Endothelial cell of umbilical vein (primary cell): Measurements from ENCODE around the gene DLGAP1. TPM values are rescaled to one million over a fixed set of nuclear protein-coding genes. Genes with fewer than 3 reads are reported as not detected.

Experiments
- BruUV-seq: library from RNA; stranded (reverse); fragments of 400-500 nt; replicated peaks from 2 replicates; lab custom pipeline; 2021; lab: Mats Ljungman, UMichigan
- CTCF ChIA-PET: fragments of 300-600, 350-600 bp; sonication (Branson Sonifier 250); formaldehyde crosslinking; loops from one replicate; lab custom pipeline; 2021; ENCODE audit warnings: antibody characterized with exemption, inconsistent platforms; lab: Charles Lee
- POLR2A ChIA-PET: fragments of 300-600, 350-600 bp; sonication (Branson Sonifier 250); formaldehyde crosslinking; loops from one replicate; lab custom pipeline; 2021; ENCODE audit warnings: antibody characterized with exemption, inconsistent platforms; lab: Charles Lee
- DNase-seq: peaks from one replicate; pipeline ENCODE4 v3.0.0-alpha.2; 2011; ENCODE audit warnings: low read depth, low spot score
- FAIRE-seq: peaks from 2 replicates; lab custom pipeline; 2011; peaks lifted over from hg19 to GRCh38; lab: Jason Lieb, UNC
- H2AFZ ChIP-seq: 2 replicates; pipeline ENCODE4 v1.6.0; 2012; ENCODE audit warnings: low read depth, low read length, control low read depth, inconsistent platforms
- H3K27ac ChIP-seq: 2 replicates; pipeline ENCODE4 v1.5.1; 2011; ENCODE audit warnings: low read depth, mild to moderate bottlenecking, control low read depth, low read length, moderate library complexity; ENCODE audit not compliant: insufficient read depth
- H3K27me3 ChIP-seq, 2 experiments: 2 replicates each; pipeline versions ENCODE4 v1.6.0 to v1.6.1; 2011; ENCODE audit warnings: low read length in 2 of 2, mixed read lengths in 1 of 2; ENCODE audit not compliant: control insufficient read depth in 2 of 2, insufficient read depth in 2 of 2
- H3K36me3 ChIP-seq, 2 experiments: 2 replicates in 1 of 2; 3 replicates in 1 of 2; pipeline ENCODE4 v1.5.1; 2011; ENCODE audit warnings: low read length in 2 of 2, mild to moderate bottlenecking in 1 of 2, moderate library complexity in 1 of 2; ENCODE audit not compliant: control insufficient read depth in 2 of 2, insufficient read depth in 2 of 2; ENCODE audit errors: extremely low read depth in 1 of 2
- H3K4me1 ChIP-seq: 3 replicates; pipeline ENCODE4 v1.5.1; 2011; ENCODE audit warnings: mild to moderate bottlenecking, low read length; ENCODE audit not compliant: control insufficient read depth, insufficient read depth; ENCODE audit errors: extremely low read depth
- H3K4me2 ChIP-seq: 2 replicates; pipeline ENCODE4 v1.6.1; 2011; ENCODE audit warnings: low read length, control low read depth, mixed read lengths; ENCODE audit not compliant: insufficient read depth
- H3K4me3 ChIP-seq, 3 experiments: fragments of 200-600 bp in 1 of 3; sonication (generic), shearing (Covaris generic) in 1 of 3; replicated peaks in 1 of 3; 2 replicates each; pipeline ENCODE4 v1.5.1; 2011 to 2016; ENCODE audit warnings: control low read depth in 3 of 3, low read length in 3 of 3, mild to moderate bottlenecking in 2 of 3, inconsistent platforms in 1 of 3, low read depth in 1 of 3, moderate library complexity in 1 of 3; ENCODE audit not compliant: insufficient read depth in 1 of 3
- H3K79me2 ChIP-seq: 2 replicates; pipeline ENCODE4 v1.6.0; 2012; ENCODE audit warnings: low read length, inconsistent platforms; ENCODE audit not compliant: control insufficient read depth, insufficient read depth
- H3K9ac ChIP-seq: replicated peaks from 2 replicates; pipeline ENCODE3; 2011; ENCODE audit warnings: low read length, control low read depth; ENCODE audit not compliant: insufficient read depth; ENCODE audit errors: extremely low read depth
- H3K9me1 ChIP-seq: replicated peaks from 3 replicates; pipeline ENCODE4 v1.6.0; 2011; ENCODE audit warnings: mild to moderate bottlenecking, low read length; ENCODE audit not compliant: control insufficient read depth, insufficient read depth; ENCODE audit errors: extremely low read depth
- H3K9me3 ChIP-seq: replicated peaks from 2 replicates; pipeline ENCODE4 v1.5.1; 2012; ENCODE audit warnings: low read length, inconsistent platforms; ENCODE audit not compliant: control insufficient read depth, insufficient read depth
- H4K20me1 ChIP-seq: replicated peaks from 2 replicates; pipeline ENCODE3; 2011; ENCODE audit warnings: mild to moderate bottlenecking, low read length; ENCODE audit not compliant: control insufficient read depth, insufficient read depth; ENCODE audit errors: extremely low read depth
- EZH2 ChIP-seq: IDR thresholded peaks from 2 replicates; pipeline ENCODE4 v1.6.1; 2012; ENCODE audit warnings: borderline replicate concordance, low read depth, mild to moderate bottlenecking, moderate library complexity, low read length, inconsistent platforms; ENCODE audit not compliant: severe bottlenecking
- FOS ChIP-seq: IDR thresholded peaks from 2 replicates; pipeline ENCODE4 v1.6.1; 2011; ENCODE audit warnings: mild to moderate bottlenecking, low read length, moderate library complexity, borderline replicate concordance; ENCODE audit not compliant: insufficient read depth
- GATA2 ChIP-seq: IDR thresholded peaks from 2 replicates; pipeline ENCODE4 v1.7.0; 2011; ENCODE audit warnings: low read depth, mild to moderate bottlenecking, moderate library complexity, mixed read lengths, low read length; ENCODE audit not compliant: insufficient read length, insufficient read depth
- JUN ChIP-seq: IDR thresholded peaks from 2 replicates; pipeline ENCODE4 v1.6.1; 2011; ENCODE audit warnings: borderline replicate concordance, low read depth; ENCODE audit not compliant: insufficient read length, insufficient read depth
- MYC ChIP-seq: IDR thresholded peaks from one replicate; pipeline ENCODE4 v1.6.1; 2011; ENCODE audit warnings: mild to moderate bottlenecking, low read depth, low read length
- POLR2A ChIP-seq: IDR thresholded peaks from 2 replicates; pipeline ENCODE4 v1.6.1; 2012; ENCODE audit warnings: low read depth, mild to moderate bottlenecking, control low read depth, low read length
- POLR2AphosphoS5 ChIP-seq: IDR thresholded peaks from 2 replicates; pipeline ENCODE4 v1.6.1; 2012; ENCODE audit warnings: low read depth, mild to moderate bottlenecking, control low read depth, low read length, moderate library complexity; ENCODE audit not compliant: insufficient read depth
- dilution Hi-C: fragments of 300-500 bp; cut with MboI; formaldehyde crosslinking; loops from one replicate; pipeline ENCODE4 v1.15.0; 2019; ENCODE audit warnings: low sequenced_read_pairs; ENCODE audit not compliant: extremely low pct_ligation_motif_present
- intact Hi-C: fragments of 100-400 bp; cut with micrococcal nuclease; formaldehyde crosslinking; loops from one replicate; pipeline ENCODE4 v1.10.0; 2022
- polyA plus RNA-seq, 4 experiments: library from polyadenylated mRNA; depleted of rRNA in 3 of 4; stranded (reverse) in 3 of 4; unstranded in 1 of 4; fragments of >200 nt; gene quantifications; 2 replicates each; pipeline versions ENCODE4 v1.2.1 to v1.2.3, GENCODE V29; 2011 to 2012; ENCODE audit warnings: missing spikeins in 1 of 4
- total RNA-seq: library from RNA; stranded (reverse); gene quantifications from 2 replicates; pipeline ENCODE4 v1.2.3, GENCODE V29; 2021
- TF ChIP-seq, protein P1 (sequence below): IDR thresholded peaks from 2 replicates; pipeline ENCODE4 v1.6.1; 2011; ENCODE audit not compliant: insufficient read depth, insufficient read length
- TF ChIP-seq, protein P2 (sequence below), 2 donors: IDR thresholded peaks; 1 replicate in 1 of 2; 2 replicates in 1 of 2; pipeline ENCODE4 v1.5.1; 2011; ENCODE audit warnings: low read length in 2 of 2, mild to moderate bottlenecking in 2 of 2, moderate library complexity in 2 of 2, control low read depth in 1 of 2, inconsistent platforms in 1 of 2, low read depth in 1 of 2; ENCODE audit not compliant: insufficient read depth in 1 of 2; ENCODE audit errors: extremely low read depth in 1 of 2

The DLGAP1 gene
- total and polyA plus RNA-seq, 2 donors (not counting 3 experiments of a cell fraction or from before 2014, with no cell fraction given): 0.04 TPM; not detected in 1

DNA sequence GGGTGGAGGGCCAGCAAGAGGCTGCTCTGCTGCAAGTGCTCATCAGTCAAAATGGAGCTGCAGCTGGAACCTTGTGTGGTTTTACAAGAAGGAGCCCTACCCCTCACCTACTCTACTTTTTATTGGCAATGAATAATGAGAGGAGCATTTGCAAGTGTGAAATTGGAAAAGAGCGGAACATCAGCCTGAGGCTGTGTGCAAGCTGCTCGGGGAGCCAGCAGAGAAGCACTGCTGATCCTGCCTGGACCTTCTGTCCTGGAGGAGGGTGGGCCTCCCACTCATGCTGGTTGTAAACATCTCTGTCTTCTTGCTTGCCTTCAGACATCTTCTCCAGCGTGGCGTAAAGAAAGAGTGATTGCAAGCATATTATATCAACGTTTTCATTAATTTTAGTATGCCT is 256.2 kb downstream of the DLGAP1 start:
- POLR2A ChIA-PET: no interaction called here
- H3K9me1 ChIP-seq: no peaks in the 10 kb centered on the region
- no peaks in the 10 kb centered on the region for H3K36me3 ChIP-seq
- intact Hi-C loops: no loop called here
- no peak overlapping the region for H2AFZ ChIP-seq
- H3K9ac ChIP-seq: no peak overlapping the region
- H3K27ac ChIP-seq: no peak overlapping the region
- dilution Hi-C loops: no loop called here
- H3K4me2 ChIP-seq: no peak overlapping the region
- H3K4me1 ChIP-seq: no peaks in the 10 kb centered on the region
- H4K20me1 ChIP-seq: no peaks in the 10 kb centered on the region
- no TSS peak for BruUV-seq
- CTCF ChIA-PET: no interaction called here
- no peaks in the 10 kb centered on the region for H3K79me2 ChIP-seq
- TF ChIP-seq FOS (no peak), JUN (no peak), POLR2A (no peak), MYC (no peak), EZH2 (no peak)
- TF ChIP-seq, protein P1, sequence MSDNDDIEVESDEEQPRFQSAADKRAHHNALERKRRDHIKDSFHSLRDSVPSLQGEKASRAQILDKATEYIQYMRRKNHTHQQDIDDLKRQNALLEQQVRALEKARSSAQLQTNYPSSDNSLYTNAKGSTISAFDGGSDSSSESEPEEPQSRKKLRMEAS: no peak
- DNase-seq (no peak), FAIRE-seq (no peak)
- no peaks in the 10 kb centered on the region for H3K27me3 ChIP-seq
- H3K4me3 ChIP-seq: no peak overlapping the region
- H3K9me3 ChIP-seq: no peaks in the 10 kb centered on the region

DNA sequence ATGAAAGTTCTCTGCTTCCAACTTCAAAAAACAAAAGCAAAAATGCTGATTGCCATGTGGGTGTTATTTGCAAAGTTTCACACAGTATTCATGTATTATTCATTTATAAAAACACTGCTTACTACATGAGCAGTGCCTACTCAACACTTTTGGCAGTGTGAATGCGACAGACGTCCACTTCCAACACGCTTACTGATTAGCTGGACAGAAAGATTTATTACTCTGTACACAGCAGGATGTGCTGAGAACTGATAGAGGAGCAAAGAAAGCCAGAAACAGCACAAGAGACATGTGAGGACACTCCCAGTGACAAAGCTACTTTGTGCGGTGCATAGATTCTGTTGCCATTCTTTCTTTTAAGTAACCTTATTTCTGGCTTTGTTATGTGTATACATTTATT is 258.8 kb downstream of the DLGAP1 start:
- dilution Hi-C loops: no loop called here
- Histone ChIP-seq H3K27me3 (no peaks in the 10 kb centered on the region), H4K20me1 (no peaks in the 10 kb centered on the region), H3K4me2 (no peak overlapping the region), H2AFZ (no peak overlapping the region), H3K36me3 (no peaks in the 10 kb centered on the region), H3K9ac (no peak overlapping the region), H3K9me1 (no peaks in the 10 kb centered on the region), H3K27ac (no peak overlapping the region), H3K79me2 (no peaks in the 10 kb centered on the region), H3K9me3 (no peaks in the 10 kb centered on the region), H3K4me3 (no peak overlapping the region), H3K4me1 (no peaks in the 10 kb centered on the region)
- DNase-seq (no peak), FAIRE-seq (no peak)
- TF ChIP-seq MYC (no peak), JUN (no peak), POLR2AphosphoS5 (no peak), EZH2 (no peak), POLR2A (no peak), FOS (no peak), GATA2 (no peak)
- TF ChIP-seq, protein P1: no peak
- TF ChIP-seq, protein P2, sequence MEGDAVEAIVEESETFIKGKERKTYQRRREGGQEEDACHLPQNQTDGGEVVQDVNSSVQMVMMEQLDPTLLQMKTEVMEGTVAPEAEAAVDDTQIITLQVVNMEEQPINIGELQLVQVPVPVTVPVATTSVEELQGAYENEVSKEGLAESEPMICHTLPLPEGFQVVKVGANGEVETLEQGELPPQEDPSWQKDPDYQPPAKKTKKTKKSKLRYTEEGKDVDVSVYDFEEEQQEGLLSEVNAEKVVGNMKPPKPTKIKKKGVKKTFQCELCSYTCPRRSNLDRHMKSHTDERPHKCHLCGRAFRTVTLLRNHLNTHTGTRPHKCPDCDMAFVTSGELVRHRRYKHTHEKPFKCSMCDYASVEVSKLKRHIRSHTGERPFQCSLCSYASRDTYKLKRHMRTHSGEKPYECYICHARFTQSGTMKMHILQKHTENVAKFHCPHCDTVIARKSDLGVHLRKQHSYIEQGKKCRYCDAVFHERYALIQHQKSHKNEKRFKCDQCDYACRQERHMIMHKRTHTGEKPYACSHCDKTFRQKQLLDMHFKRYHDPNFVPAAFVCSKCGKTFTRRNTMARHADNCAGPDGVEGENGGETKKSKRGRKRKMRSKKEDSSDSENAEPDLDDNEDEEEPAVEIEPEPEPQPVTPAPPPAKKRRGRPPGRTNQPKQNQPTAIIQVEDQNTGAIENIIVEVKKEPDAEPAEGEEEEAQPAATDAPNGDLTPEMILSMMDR (IDR thresholded peaks at IDR 0.05; ENCODE audit: extremely low read depth in 1 of 2, insufficient read depth in 1 of 2, low read depth in 1 of 2, low read length in 2 of 2): no peak
- BruUV-seq: no TSS peak
- intact Hi-C loops: no loop called here
- POLR2A ChIA-PET: no interaction called here
- CTCF ChIA-PET: no interaction called here
